Measurements from ENCODE around the gene NELL1. TPM values are rescaled to one million over a fixed set of nuclear protein-coding genes. Genes with fewer than 3 reads are reported as not detected.

Gene NELL1
- total and polyA plus RNA-seq, 2 donors (not counting 3 experiments of a cell fraction or from before 2014, with no cell fraction given): not detected

- DNase-seq (ENCODE audit: low read depth, low spot score) (no peak), FAIRE-seq (no peak)
- POLR2A ChIA-PET: no interaction called here
- H3K79me2 ChIP-seq (ENCODE audit: control insufficient read depth, insufficient read depth, low read length): no peaks in the 10 kb centered on the region
- no peaks in the 10 kb centered on the region for H3K27me3 ChIP-seq (ENCODE audit: control insufficient read depth in 2 of 2, insufficient read depth in 2 of 2, low read length in 2 of 2)
- H3K9me1 ChIP-seq (replicated peaks; ENCODE audit: control insufficient read depth, extremely low read depth, insufficient read depth, low read length): no peaks in the 10 kb centered on the region
- dilution Hi-C loops (cut with MboI; ENCODE audit: extremely low pct_ligation_motif_present, low sequenced_read_pairs) (no loop called here), intact Hi-C loops (cut with micrococcal nuclease) (no loop called here)
- no peaks in the 10 kb centered on the region for H4K20me1 ChIP-seq (replicated peaks; ENCODE audit: control insufficient read depth, extremely low read depth, insufficient read depth, low read length)
- no TSS peak for BruUV-seq (replicated peaks)
- no peak overlapping the region for H3K9ac ChIP-seq (replicated peaks; ENCODE audit: extremely low read depth, insufficient read depth, low read length)
- CTCF ChIA-PET: no interaction called here
- no peak overlapping the region for H3K4me2 ChIP-seq (ENCODE audit: insufficient read depth, low read length)
- no peak overlapping the region for H3K27ac ChIP-seq (ENCODE audit: insufficient read depth, low read depth, low read length)
- no peaks in the 10 kb centered on the region for H3K4me1 ChIP-seq (ENCODE audit: control insufficient read depth, extremely low read depth, insufficient read depth, low read length)
- H3K4me3 ChIP-seq (replicated peaks in 1 of 3; ENCODE audit: insufficient read depth in 1 of 3, low read depth in 1 of 3, low read length in 3 of 3): no peak overlapping the region
- H3K36me3 ChIP-seq (ENCODE audit: control insufficient read depth in 2 of 2, extremely low read depth in 1 of 2, insufficient read depth in 2 of 2, low read length in 2 of 2): no peaks in the 10 kb centered on the region
- no peak overlapping the region for H2AFZ ChIP-seq (ENCODE audit: low read depth, low read length)
- TF ChIP-seq CTCF (IDR thresholded peaks at IDR 0.05; ENCODE audit: extremely low read depth in 1 of 2, insufficient read depth in 1 of 2, low read depth in 1 of 2, low read length in 2 of 2): no peak
- TF ChIP-seq EZH2 (IDR thresholded peaks at IDR 0.05; ENCODE audit: borderline replicate concordance, low read depth, low read length, severe bottlenecking): no peak
- no peak for TF ChIP-seq FOS (IDR thresholded peaks at IDR 0.05; ENCODE audit: borderline replicate concordance, insufficient read depth, low read length)
- no peak for TF ChIP-seq MYC (IDR thresholded peaks at IDR 0.05; ENCODE audit: low read depth, low read length)
- TF ChIP-seq POLR2A (IDR thresholded peaks at IDR 0.05; ENCODE audit: low read depth, low read length): no peak
- TF ChIP-seq, protein P1, sequence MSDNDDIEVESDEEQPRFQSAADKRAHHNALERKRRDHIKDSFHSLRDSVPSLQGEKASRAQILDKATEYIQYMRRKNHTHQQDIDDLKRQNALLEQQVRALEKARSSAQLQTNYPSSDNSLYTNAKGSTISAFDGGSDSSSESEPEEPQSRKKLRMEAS (IDR thresholded peaks at IDR 0.05; ENCODE audit: insufficient read depth, insufficient read length): no peak
- no peak for TF ChIP-seq GATA2 (IDR thresholded peaks at IDR 0.05; ENCODE audit: insufficient read depth, insufficient read length, low read depth, low read length)
- no peak for TF ChIP-seq JUN (IDR thresholded peaks at IDR 0.05; ENCODE audit: borderline replicate concordance, insufficient read depth, insufficient read length, low read depth)
- TF ChIP-seq POLR2AphosphoS5 (IDR thresholded peaks at IDR 0.05; ENCODE audit: insufficient read depth, low read depth, low read length): no peak
- peaks cover 2% of the 10 kb centered on the region for H3K9me3 ChIP-seq (replicated peaks; ENCODE audit: control insufficient read depth, insufficient read depth, low read length)
These were observed 206.5 kb downstream of the NELL1 start for GRCh38 chr11:20875889-20876288.

Data from endothelial cell of umbilical vein (primary cell).